ENCODE measurements around the gene SPINK4.

SPINK4 gene

GRCh38 chr9:33202018-33202417 is 37.9 kb upstream of the SPINK4 start:
- no peak for TF ChIP-seq CTCF (IDR thresholded peaks at IDR 0.05; ENCODE audit: control extremely low read depth, extremely low read depth, low read depth, missing control alignments)
- ChIA-PET CTCF (interaction anchor here (0.9 to 3.0 kb wide), 15 partner anchors 9 to 264 kb away, joined by 3 to 21 read pairs (median 4); partner anchors contain the start of genes BAG1 and CHMP5), POLR2A (interaction anchor here (0.5 kb wide), 1 partner anchor 20 kb away, joined by 4 read pairs; no protein-coding TSS in a partner anchor)
- peak; percentile 40 for DNase-seq (ENCODE audit: extremely low spot score)

GRCh38 chr9:33202552-33203201 is 37.3 kb upstream of the SPINK4 start:
- peak; percentile 79 for DNase-seq (ENCODE audit: extremely low spot score)
- ChIA-PET CTCF (interaction anchor here (0.8 to 3.0 kb wide), 13 partner anchors 9 to 264 kb away, joined by 3 to 21 read pairs (median 4); partner anchors contain the start of genes BAG1 and CHMP5), POLR2A (interaction anchor here (0.5 kb wide), 1 partner anchor 21 kb away, joined by 4 read pairs; no protein-coding TSS in a partner anchor)
- peak; percentile 8 for TF ChIP-seq CTCF (IDR thresholded peaks at IDR 0.05; ENCODE audit: control extremely low read depth, extremely low read depth, low read depth, missing control alignments)

- TF ChIP-seq CTCF (IDR thresholded peaks at IDR 0.05; ENCODE audit: control extremely low read depth, extremely low read depth, low read depth, missing control alignments): no peak
- ChIA-PET POLR2A (no interaction called here), CTCF (interaction anchor here (0.9 kb wide), 1 partner anchor 17 kb away, joined by 4 read pairs; no protein-coding TSS in a partner anchor)
- no peak for DNase-seq (ENCODE audit: extremely low spot score)
Observed at GRCh38 chr9:33209394-33209793, 30.6 kb upstream of the SPINK4 start.

GRCh38 chr9:33210006-33210715 is 29.8 kb upstream of the SPINK4 start:
- DNase-seq (ENCODE audit: extremely low spot score): no peak
- no peak for TF ChIP-seq CTCF (IDR thresholded peaks at IDR 0.05; ENCODE audit: control extremely low read depth, extremely low read depth, low read depth, missing control alignments)
- POLR2A ChIA-PET: no interaction called here
- CTCF ChIA-PET: no interaction called here

- CTCF ChIA-PET: interaction anchor here (1.0 to 1.9 kb wide), 3 partner anchors 10 to 16 kb away, joined by 3 to 10 read pairs (median 7); no protein-coding TSS in a partner anchor
- DNase-seq (ENCODE audit: extremely low spot score): no peak
- TF ChIP-seq CTCF (IDR thresholded peaks at IDR 0.05; ENCODE audit: control extremely low read depth, extremely low read depth, low read depth, missing control alignments): no peak
- POLR2A ChIA-PET: no interaction called here
Observed at GRCh38 chr9:33211695-33212393, 28.1 kb upstream of the SPINK4 start.

Measured in GM10248 (cell line).